ENCODE results near the gene B4GAT1. TPM values are rescaled to one million over a fixed set of nuclear protein-coding genes. Genes with fewer than 3 reads are reported as not detected.

Gene B4GAT1
- total and polyA plus RNA-seq, 2 of the 4 experiments (the other 2 are of a cell fraction) = 10.6 to 18.4 TPM

DNA sequence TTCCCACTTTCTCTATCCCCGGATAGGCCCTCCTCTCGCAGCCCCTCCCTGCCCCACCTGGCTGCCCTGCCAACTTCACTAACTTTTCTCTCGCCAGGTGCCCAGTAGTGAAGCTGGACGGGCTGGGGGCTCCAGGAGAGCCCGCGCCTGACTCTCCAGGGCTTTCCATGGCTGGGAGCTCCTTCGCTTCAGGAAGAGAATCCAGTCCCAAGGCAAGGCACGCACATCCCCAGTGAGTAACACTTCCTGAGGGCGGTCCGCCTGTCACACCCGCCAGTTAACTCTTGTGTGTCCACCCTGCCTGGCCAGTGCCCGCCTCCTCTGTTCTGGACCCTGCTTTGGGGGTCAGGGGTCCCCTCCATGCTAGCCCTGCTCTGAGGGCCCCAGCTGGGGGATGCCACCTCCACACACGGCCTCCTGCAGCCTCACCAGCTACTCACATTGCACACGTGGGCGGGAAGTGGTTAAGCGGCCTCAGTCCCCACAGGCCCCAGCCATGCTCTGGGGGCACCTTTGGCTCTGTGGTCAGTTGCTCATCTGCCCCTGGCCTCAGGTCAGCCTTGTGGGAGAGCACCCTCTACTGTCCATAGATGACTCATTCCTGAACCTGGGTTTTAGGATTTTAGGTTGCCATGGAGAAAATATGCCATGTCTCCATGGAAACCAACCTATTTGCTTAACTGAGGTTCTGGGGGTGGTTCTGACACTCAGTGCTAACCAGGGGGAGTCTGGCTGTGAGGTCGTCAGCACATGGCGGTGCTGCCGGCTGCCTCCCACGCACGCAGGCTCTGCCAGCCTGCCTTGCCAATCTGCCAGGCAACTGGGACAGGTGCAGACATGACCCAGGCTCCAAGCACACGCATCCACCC lies 11.0 kb downstream of the B4GAT1 start, which contains the start of gene RIN1 (continued):
- TF ChIP-seq CTCF (conservative IDR thresholded peaks at IDR 0.05; ENCODE audit: low read depth, low read length) (peak; percentile 47), MAZ (IDR thresholded peaks at IDR 0.05; ENCODE audit: borderline replicate concordance, low read depth, low read length) (peak; percentile 79)
